ENCODE results near the gene PTGFRN. TPM values are rescaled to one million over a fixed set of nuclear protein-coding genes. Genes with fewer than 3 reads are reported as not detected.

PTGFRN gene

Small RNAs within 50 kb of the gene (small RNA-seq; reads per million reads assigned to genes)
- not detected for gene RNA5SP55 (ENCODE audit: insufficient read depth)

Measured in neuronal stem cell (in vitro differentiated cells).